EL (cell line): ENCODE results near the gene SPTBN1.

Source experiments
- DNase-seq: peaks from one replicate; pipeline ENCODE4 v3.0.0-alpha.2; 2016

Gene SPTBN1

GRCh38 chr2:54638103-54638502 is 182.0 kb downstream of the SPTBN1 start:
- no peak for DNase-seq

GRCh38 chr2:54638774-54639187 is 182.7 kb downstream of the SPTBN1 start:
- DNase-seq: no peak

GRCh38 chr2:54639609-54640008 is 183.5 kb downstream of the SPTBN1 start:
- peak; percentile 34 for DNase-seq

- no peak for DNase-seq
Measured at GRCh38 chr2:54640834-54641540, 184.9 kb downstream of the SPTBN1 start.

GRCh38 chr2:54641988-54642387 is 185.9 kb downstream of the SPTBN1 start:
- no peak for DNase-seq

GRCh38 chr2:54642677-54643430 is 186.7 kb downstream of the SPTBN1 start:
- no peak for DNase-seq

GRCh38 chr2:54644236-54644635 is 188.1 kb downstream of the SPTBN1 start:
- no peak for DNase-seq

GRCh38 chr2:54646170-54646927 is 190.2 kb downstream of the SPTBN1 start:
- DNase-seq: no peak

GRCh38 chr2:54648256-54648655 is 192.1 kb downstream of the SPTBN1 start:
- no peak for DNase-seq

GRCh38 chr2:54649191-54649590 is 193.1 kb downstream of the SPTBN1 start:
- no peak for DNase-seq

- no peak for DNase-seq
Measured at GRCh38 chr2:54649633-54650032, 193.5 kb downstream of the SPTBN1 start.

GRCh38 chr2:54650612-54651011 is 194.5 kb downstream of the SPTBN1 start:
- no peak for DNase-seq

GRCh38 chr2:54651291-54651690 is 195.2 kb downstream of the SPTBN1 start:
- DNase-seq: no peak

- peak; percentile 61 for DNase-seq
Measured at GRCh38 chr2:54652540-54652939, 196.4 kb downstream of the SPTBN1 start.

GRCh38 chr2:54653572-54654204 is 197.6 kb downstream of the SPTBN1 start:
- no peak for DNase-seq

- DNase-seq: no peak
Measured at GRCh38 chr2:54655046-54655809, 199.1 kb downstream of the SPTBN1 start.

GRCh38 chr2:54656863-54657262 is 200.7 kb downstream of the SPTBN1 start:
- no peak for DNase-seq

- peak; percentile 38 for DNase-seq
Measured at GRCh38 chr2:54657664-54658083, 201.5 kb downstream of the SPTBN1 start.

- DNase-seq: no peak
Measured at GRCh38 chr2:54658564-54659071, 202.5 kb downstream of the SPTBN1 start.

GRCh38 chr2:54659527-54659926 is 203.4 kb downstream of the SPTBN1 start:
- no peak for DNase-seq

- no peak for DNase-seq
Measured at GRCh38 chr2:54660752-54661151, 204.6 kb downstream of the SPTBN1 start.

GRCh38 chr2:54663424-54664030 is 207.4 kb downstream of the SPTBN1 start:
- no peak for DNase-seq
